A549 (cell line): ENCODE measurements around the gene ZNF541. TPM values are rescaled to one million over a fixed set of nuclear protein-coding genes. Genes with fewer than 3 reads are reported as not detected.

ENCODE experiments used
- ATAC-seq, 2 experiments: fragments of 200-7000 bp in 1 of 2; fragments of >200 bp in 1 of 2; cut with Nextera tagmentation in 1 of 2; cut with Tn5 transposase in 1 of 2; 3 replicates each; pipeline versions ENCODE4 v1.8.0 to v1.9.1; 2018 to 2020; ENCODE audit warnings: mild to moderate bottlenecking in 1 of 2, moderate library complexity in 1 of 2
- CTCF ChIA-PET: fragments of 300-600 bp; sonication (Branson Sonifier 250); formaldehyde crosslinking; extraction: SDS; loops from one replicate; lab custom pipeline; 2021; ENCODE audit warnings: antibody characterized with exemption, inconsistent platforms; lab: Yijun Ruan, JAX
- POLR2A ChIA-PET: fragments of 350-600 bp; formaldehyde crosslinking; extraction: SDS; loops from one replicate; lab custom pipeline; 2021; ENCODE audit warnings: antibody characterized with exemption, inconsistent platforms; lab: Yijun Ruan, JAX
- DNase-seq, 2 experiments: peaks; one replicate each; pipeline versions ENCODE4 v3.0.0 to v3.0.0-alpha.2; 2011 to 2016; ENCODE audit warnings: low read depth in 1 of 2, low spot score in 1 of 2
- FAIRE-seq: peaks from 2 replicates; lab custom pipeline; 2011; peaks lifted over from hg19 to GRCh38; lab: Jason Lieb, UNC
- H3K27ac ChIP-seq, 2 experiments: fragments of >200 bp; sonication (Bioruptor Twin); formaldehyde crosslinking; 3 replicates each; pipeline ENCODE4 v1.5.1; 2016 to 2017
- H3K4me1 ChIP-seq: fragments of >200 bp; sonication (Bioruptor Twin); formaldehyde crosslinking; 3 replicates; pipeline ENCODE4 v1.6.1; 2016
- H3K4me2 ChIP-seq: fragments of >200 bp; sonication (Bioruptor Twin); formaldehyde crosslinking; 3 replicates; pipeline ENCODE4 v1.6.1; 2016
- H3K4me3 ChIP-seq: fragments of >200 bp; sonication (Bioruptor Twin); formaldehyde crosslinking; 3 replicates; pipeline ENCODE4 v1.5.1; 2016
- H3K9me3 ChIP-seq: fragments of >200 bp; sonication (Bioruptor Twin); formaldehyde crosslinking; 3 replicates; pipeline ENCODE4 v1.6.1; 2016
- CBX2 ChIP-seq: fragments of 200-600 bp; sonication (generic); IDR thresholded peaks from 2 replicates; pipeline ENCODE4 v1.6.1; 2016; ENCODE audit warnings: low read depth, mild to moderate bottlenecking, borderline replicate concordance
- CBX8 ChIP-seq: fragments of 200-600 bp; sonication (generic); IDR thresholded peaks from 2 replicates; pipeline ENCODE4 v1.6.1; 2016
- CHD4 ChIP-seq: fragments of 200-600 bp; sonication (generic); IDR thresholded peaks from 2 replicates; pipeline ENCODE4 v1.6.1; 2016; ENCODE audit warnings: antibody characterized with exemption, mild to moderate bottlenecking, borderline replicate concordance
- CTCF ChIP-seq: fragments of >200 bp; sonication (Bioruptor Twin); formaldehyde crosslinking; IDR thresholded peaks from 3 replicates; pipeline ENCODE4 v1.5.1; 2016
- EP300 ChIP-seq, 2 experiments: fragments of >200 bp; sonication (Bioruptor Twin); formaldehyde crosslinking; IDR thresholded peaks; 2 replicates in 1 of 2; 3 replicates in 1 of 2; pipeline ENCODE4 v1.6.1; 2016 to 2017
- ESRRA ChIP-seq: fragments of 150-350 bp; IDR thresholded peaks from 2 replicates; pipeline ENCODE4 v1.6.1; 2014; ENCODE audit warnings: mild to moderate bottlenecking, low read length, borderline replicate concordance
- HES2 ChIP-seq: fragments of >200 bp; sonication (Bioruptor Twin); formaldehyde crosslinking; IDR thresholded peaks from 2 replicates; pipeline ENCODE4 v1.6.1; 2016
- HOXA7 ChIP-seq: fragments of 250-450 bp; sonication (Bioruptor Pico); IDR thresholded peaks from 2 replicates; pipeline ENCODE4 v1.5.0; 2020; ENCODE audit warnings: mild to moderate bottlenecking, moderate library complexity
- JUNB ChIP-seq: fragments of >200 bp; sonication (Bioruptor Twin); formaldehyde crosslinking; IDR thresholded peaks from 2 replicates; pipeline ENCODE4 v1.6.1; 2016
- KDM1A ChIP-seq: fragments of 200-600 bp; sonication (generic); IDR thresholded peaks from 2 replicates; pipeline ENCODE4 v1.6.1; 2016; ENCODE audit warnings: low read depth, mild to moderate bottlenecking
- KDM5A ChIP-seq: fragments of 200-600 bp; sonication (generic); IDR thresholded peaks from 2 replicates; pipeline ENCODE4 v1.6.1; 2016; ENCODE audit warnings: antibody characterized with exemption, mild to moderate bottlenecking
- NR3C1 ChIP-seq: fragments of >200 bp; sonication (Bioruptor Twin); formaldehyde crosslinking; IDR thresholded peaks from 3 replicates; pipeline ENCODE4 v1.6.1; 2017
- POLR2AphosphoS2 ChIP-seq: conservative IDR thresholded peaks from 2 replicates; pipeline ENCODE4 v1.6.1; 2012; ENCODE audit warnings: low read length, improper control_type of control experiment, inconsistent platforms
- RAD21 ChIP-seq, 2 experiments: fragments of >200 bp in 1 of 2; sonication (Bioruptor Twin) in 1 of 2; formaldehyde crosslinking in 1 of 2; IDR thresholded peaks in 1 of 2; conservative IDR thresholded peaks in 1 of 2; 2 replicates in 1 of 2; 3 replicates in 1 of 2; pipeline ENCODE4 v1.6.1; 2012 to 2018; ENCODE audit warnings: inconsistent platforms in 1 of 2
- RARB ChIP-seq: fragments of 250-450 bp; sonication (Bioruptor Pico); IDR thresholded peaks from 2 replicates; pipeline ENCODE4 v1.8.0; 2021; ENCODE audit warnings: mild to moderate bottlenecking, moderate library complexity
- REST ChIP-seq: fragments of 200-600 bp; sonication (generic); IDR thresholded peaks from 2 replicates; pipeline ENCODE4 v1.6.1; 2016; ENCODE audit warnings: antibody characterized with exemption, mild to moderate bottlenecking, moderate library complexity
- RNF2 ChIP-seq: fragments of 200-600 bp; sonication (generic); IDR thresholded peaks from 2 replicates; pipeline ENCODE4 v1.6.1; 2016; ENCODE audit warnings: low read depth, mild to moderate bottlenecking, antibody characterized with exemption, moderate library complexity, borderline replicate concordance
- USF2 ChIP-seq: fragments of 450-650 bp; IDR thresholded peaks from 2 replicates; pipeline ENCODE4 v1.6.1; 2014; ENCODE audit warnings: antibody characterized with exemption
- ZC3H11A ChIP-seq: fragments of 450-650 bp; IDR thresholded peaks from 2 replicates; pipeline ENCODE4 v1.6.1; 2014; ENCODE audit warnings: antibody characterized with exemption, mild to moderate bottlenecking
- WGBS: methylation state at CpG from one replicate; pipeline ENCODE4 v1.1.6; 2017; ENCODE audit errors: missing lambda C conversion rate; 5-methylcytosine and 5-hydroxymethylcytosine counted together
- polyA plus RNA-seq, 4 experiments: library from polyadenylated mRNA; depleted of rRNA in 3 of 4; stranded (reverse); fragments of >200 nt; fragmentation: RNase III in 1 of 4; extraction: RNeasy Plus Mini Kit Qiagen cat#74134 plus additional on column Dnase treatment in 1 of 4; gene quantifications; 2 replicates in 3 of 4; 3 replicates in 1 of 4; pipeline ENCODE4 v1.2.3, GENCODE V29; 2011 to 2017

ZNF541 gene
- polyA plus RNA-seq, 2 of the 4 experiments (the other 2 are of a cell fraction): not detected

- ATAC-seq: peak in 1 of 2 experiments; percentile 30; a peak in 1 of 6 replicates
- Histone ChIP-seq H3K4me1 (peaks cover 9% of the 10 kb centered on the region; the same call in 2 of the 3 replicates), H3K4me3 (no peak overlapping the region), H3K4me2 (no peak overlapping the region), H3K9me3 (no peaks in the 10 kb centered on the region), H3K27ac (no peak overlapping the region)
- no peak for DNase-seq
- FAIRE-seq: no peak
- POLR2A ChIA-PET: interaction anchor here (0.6 kb wide), 1 partner anchor 186 kb away, joined by 6 read pairs; no protein-coding TSS in a partner anchor
- TF ChIP-seq EP300 (IDR thresholded peaks at IDR 0.05): no peak
- no peak for TF ChIP-seq ZC3H11A
- TF ChIP-seq RNF2: no peak
- TF ChIP-seq JUNB: no peak
- TF ChIP-seq HOXA7 (CRISPR knock-in tag): no peak
- no peak for TF ChIP-seq KDM5A
- CTCF ChIA-PET: interaction anchor here (1.0 to 2.7 kb wide), 8 partner anchors 15 to 146 kb away, joined by 3 to 13 read pairs (median 4); partner anchors contain the start of gene NAPA
- WGBS: 89% methylated on average over 2 of the region's 2 CpGs
Observed at GRCh38 chr19:47560999-47561398, 11.9 kb downstream of the ZNF541 start.

GRCh38 chr19:47550129-47550528, 22.8 kb downstream of the ZNF541 start:
- no peak overlapping the region for H3K4me3 ChIP-seq
- TF ChIP-seq NR3C1 (no peak), RNF2 (no peak), CTCF (no peak), REST (no peak), RARB (no peak)
- CTCF ChIA-PET: interaction anchor here (0.6 to 1.4 kb wide), 6 partner anchors 13 to 215 kb away, joined by 3 to 6 read pairs (median 3); no protein-coding TSS in a partner anchor
- no peak for DNase-seq
- H3K27ac ChIP-seq: no peak overlapping the region
- POLR2A ChIA-PET: interaction anchor here (0.7 kb wide), 1 partner anchor 9 kb away, joined by 3 read pairs; no protein-coding TSS in a partner anchor
- WGBS: 72% methylated on average over 4 of the region's 4 CpGs
- no peaks in the 10 kb centered on the region for H3K9me3 ChIP-seq
- ATAC-seq: no peak
- H3K4me2 ChIP-seq: no peak overlapping the region
- peak; percentile 32 for FAIRE-seq
- no peaks in the 10 kb centered on the region for H3K4me1 ChIP-seq

GRCh38 chr19:47549261-47549862, 23.6 kb downstream of the ZNF541 start:
- TF ChIP-seq POLR2AphosphoS2 (no peak), CBX2 (no peak), KDM1A (no peak), HES2 (no peak), CBX8 (no peak), KDM5A (no peak), RNF2 (no peak), CHD4 (no peak), EP300 (IDR thresholded peaks at IDR 0.05) (no peak), USF2 (no peak), RAD21 (conservative IDR thresholded peaks at IDR 0.05 in 1 of 2, IDR thresholded peaks at IDR 0.05 in 1 of 2) (no peak), ZC3H11A (no peak), ESRRA (no peak)
- WGBS: 83% methylated on average over 13 of the region's 13 CpGs
- ChIA-PET POLR2A (interaction anchor here (0.7 kb wide), 1 partner anchor 8 kb away, joined by 3 read pairs; no protein-coding TSS in a partner anchor), CTCF (interaction anchor here (1.2 to 1.4 kb wide), 3 partner anchors 18 to 50 kb away, joined by 3 to 6 read pairs (median 4); no protein-coding TSS in a partner anchor)
- H3K4me2 ChIP-seq: no peak overlapping the region
- no peak overlapping the region for H3K27ac ChIP-seq
- FAIRE-seq: no peak
- DNase-seq: no peak
- no peaks in the 10 kb centered on the region for H3K9me3 ChIP-seq
- no peaks in the 10 kb centered on the region for H3K4me1 ChIP-seq
- peak in 1 of 2 experiments; percentile 47; a peak in 1 of 6 replicates for ATAC-seq
- no peak overlapping the region for H3K4me3 ChIP-seq
